Measurements from ENCODE around the gene FBXO30.
A peak's percentile ranks its signal among the peaks of the same experiment; 100 is the strongest.

Gene FBXO30

GRCh38 chr6:145756170-145756662 is 58.4 kb downstream of the FBXO30 start:
- FAIRE-seq (no peak), DNase-seq (ENCODE audit: insufficient read length, low spot score) (no peak)
- no peak for TF ChIP-seq POLR2A (IDR thresholded peaks at IDR 0.05; ENCODE audit: low read depth, low read length)

GRCh38 chr6:145755682-145756081 is 58.9 kb downstream of the FBXO30 start:
- no peak for TF ChIP-seq POLR2A (IDR thresholded peaks at IDR 0.05; ENCODE audit: low read depth, low read length)
- DNase-seq (ENCODE audit: insufficient read length, low spot score), result no peak
- no peak for FAIRE-seq

- FAIRE-seq, result no peak
- DNase-seq (ENCODE audit: insufficient read length, low spot score), result no peak
- no peak for TF ChIP-seq POLR2A (IDR thresholded peaks at IDR 0.05; ENCODE audit: low read depth, low read length)
Observed at GRCh38 chr6:145752638-145753037, 62.0 kb downstream of the FBXO30 start.

GRCh38 chr6:145749632-145750031 is 65.0 kb downstream of the FBXO30 start:
- peak; percentile 61 for FAIRE-seq
- no peak for TF ChIP-seq POLR2A (IDR thresholded peaks at IDR 0.05; ENCODE audit: low read depth, low read length)
- no peak for DNase-seq (ENCODE audit: insufficient read length, low spot score)

- FAIRE-seq (no peak), DNase-seq (ENCODE audit: insufficient read length, low spot score) (no peak)
- no peak for TF ChIP-seq POLR2A (IDR thresholded peaks at IDR 0.05; ENCODE audit: low read depth, low read length)
Observed at GRCh38 chr6:145745861-145746260, 68.7 kb downstream of the FBXO30 start.

GRCh38 chr6:145744619-145745018 is 70.0 kb downstream of the FBXO30 start:
- TF ChIP-seq POLR2A (IDR thresholded peaks at IDR 0.05; ENCODE audit: low read depth, low read length), result no peak
- no peak for DNase-seq (ENCODE audit: insufficient read length, low spot score)
- no peak for FAIRE-seq
